Lower lobe of right lung (tissue), 2 donors: ENCODE measurements around the gene MYBPC2. TPM values are rescaled to one million over a fixed set of nuclear protein-coding genes. Genes with fewer than 3 reads are reported as not detected.

ENCODE experiments used
- ATAC-seq, 2 donors: fragments of 200-7000 bp; cut with Tn5 transposase; one replicate each; pipeline ENCODE4 v1.9.1; 2020 to 2022; ENCODE audit warnings: mild to moderate bottlenecking in 2 of 2, moderate library complexity in 2 of 2
- DNase-seq: peaks from one replicate; pipeline ENCODE4 v3.0.0-alpha.2; 2020
- H3K27ac ChIP-seq: fragments of 200-600 bp; one replicate; pipeline ENCODE4 v1.8.0; 2022
- H3K27me3 ChIP-seq: fragments of 200-600 bp; one replicate; pipeline ENCODE4 v1.8.0; 2022; ENCODE audit warnings: low read depth
- H3K36me3 ChIP-seq: fragments of 200-600 bp; one replicate; pipeline ENCODE4 v1.8.0; 2022; ENCODE audit warnings: mild to moderate bottlenecking
- H3K4me1 ChIP-seq: fragments of 200-600 bp; one replicate; pipeline ENCODE4 v1.8.0; 2022
- H3K4me3 ChIP-seq: fragments of 200-600 bp; one replicate; pipeline ENCODE4 v1.8.0; 2022; ENCODE audit warnings: mild to moderate bottlenecking
- H3K9me3 ChIP-seq: fragments of 200-600 bp; one replicate; pipeline ENCODE4 v1.8.0; 2022
- CTCF ChIP-seq: fragments of 200-600 bp; IDR thresholded peaks from one replicate; pipeline ENCODE4 v1.8.0; 2022; ENCODE audit warnings: antibody characterized with exemption, mild to moderate bottlenecking
- intact Hi-C: fragments of 100-400 bp; cut with DNase I; formaldehyde crosslinking; loops from one replicate; pipeline ENCODE4 v1.11.0; 2022
- total RNA-seq: library from RNA; stranded (reverse); fragmentation: NEBNext Ultra II Directional; extraction: Animal tissue kit (Norgen Biotek cat#: 25700); gene quantifications from one replicate; pipeline ENCODE4 v1.2.1, GENCODE V29; 2021
- donor health status: DM: no; HTN: yes; CAD: no; lungs with severe emphysema.

The MYBPC2 gene
- total RNA-seq, 1 donor from 2014 or later, result not detected

- intact Hi-C loops, result no loop called here
- Histone ChIP-seq H3K4me3 (no peak overlapping the region), H3K36me3 (no peaks in the 10 kb centered on the region), H3K4me1 (no peaks in the 10 kb centered on the region), H3K9me3 (no peaks in the 10 kb centered on the region), H3K27ac (no peak overlapping the region), H3K27me3 (peaks cover 19% of the 10 kb centered on the region)
- ATAC-seq (no peak), DNase-seq (no peak)
- no peak for TF ChIP-seq CTCF
Observed at GRCh38 chr19:50462970-50463369, 30.3 kb downstream of the MYBPC2 start.

DNA sequence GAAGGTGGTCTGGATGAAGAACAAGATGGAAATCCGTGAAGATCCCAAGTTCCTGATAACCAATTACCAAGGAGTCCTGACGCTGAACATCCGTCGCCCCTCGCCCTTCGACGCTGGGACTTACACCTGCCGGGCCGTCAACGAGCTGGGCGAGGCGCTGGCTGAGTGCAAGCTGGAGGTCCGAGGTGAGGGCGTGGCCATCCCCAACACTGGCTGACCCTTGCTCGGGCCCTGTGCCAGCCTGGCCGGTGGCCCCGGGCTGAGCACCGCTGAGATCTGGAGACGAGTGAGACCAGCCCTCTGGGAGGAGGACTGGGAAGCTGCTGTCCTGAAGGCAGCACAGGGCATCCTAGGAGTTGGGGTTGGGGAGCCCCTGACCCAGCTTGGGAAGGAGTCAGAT, 31.7 kb downstream of the MYBPC2 start:
- TF ChIP-seq CTCF, result no peak
- H3K27me3 ChIP-seq, result peaks cover 9% of the 10 kb centered on the region
- intact Hi-C loops, result no loop called here
- no peaks in the 10 kb centered on the region for H3K36me3 ChIP-seq
- no peaks in the 10 kb centered on the region for H3K9me3 ChIP-seq
- H3K4me1 ChIP-seq, result no peaks in the 10 kb centered on the region
- no peak overlapping the region for H3K27ac ChIP-seq
- DNase-seq (no peak), ATAC-seq (no peak)
- no peak overlapping the region for H3K4me3 ChIP-seq

DNA sequence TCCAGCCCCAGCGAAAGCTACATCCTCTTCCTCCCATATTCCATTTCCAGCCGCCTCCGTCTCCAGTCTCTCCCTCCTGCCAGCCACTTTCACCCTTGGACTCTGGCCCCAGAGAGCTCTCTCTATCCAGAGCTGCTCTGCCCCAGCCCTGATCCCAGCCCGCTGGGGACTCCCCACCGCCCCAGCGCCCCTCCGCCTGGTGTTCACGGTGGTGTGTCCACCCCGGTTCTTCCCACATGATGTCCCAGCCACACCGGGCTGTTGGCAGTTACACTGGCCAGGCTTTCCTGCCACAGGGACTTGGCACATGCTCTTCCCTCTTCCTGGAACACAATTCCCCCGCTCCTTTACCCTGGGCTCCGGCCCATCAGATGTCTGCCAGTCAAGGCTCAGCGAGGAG, 32.3 kb downstream of the MYBPC2 start:
- H3K36me3 ChIP-seq, result no peaks in the 10 kb centered on the region
- H3K9me3 ChIP-seq, result no peaks in the 10 kb centered on the region
- H3K27me3 ChIP-seq, result peaks cover 8% of the 10 kb centered on the region
- no peak overlapping the region for H3K27ac ChIP-seq
- TF ChIP-seq CTCF, result no peak
- no peak overlapping the region for H3K4me3 ChIP-seq
- intact Hi-C loops, result no loop called here
- no peak for DNase-seq
- ATAC-seq, result no peak
- H3K4me1 ChIP-seq, result no peaks in the 10 kb centered on the region

DNA sequence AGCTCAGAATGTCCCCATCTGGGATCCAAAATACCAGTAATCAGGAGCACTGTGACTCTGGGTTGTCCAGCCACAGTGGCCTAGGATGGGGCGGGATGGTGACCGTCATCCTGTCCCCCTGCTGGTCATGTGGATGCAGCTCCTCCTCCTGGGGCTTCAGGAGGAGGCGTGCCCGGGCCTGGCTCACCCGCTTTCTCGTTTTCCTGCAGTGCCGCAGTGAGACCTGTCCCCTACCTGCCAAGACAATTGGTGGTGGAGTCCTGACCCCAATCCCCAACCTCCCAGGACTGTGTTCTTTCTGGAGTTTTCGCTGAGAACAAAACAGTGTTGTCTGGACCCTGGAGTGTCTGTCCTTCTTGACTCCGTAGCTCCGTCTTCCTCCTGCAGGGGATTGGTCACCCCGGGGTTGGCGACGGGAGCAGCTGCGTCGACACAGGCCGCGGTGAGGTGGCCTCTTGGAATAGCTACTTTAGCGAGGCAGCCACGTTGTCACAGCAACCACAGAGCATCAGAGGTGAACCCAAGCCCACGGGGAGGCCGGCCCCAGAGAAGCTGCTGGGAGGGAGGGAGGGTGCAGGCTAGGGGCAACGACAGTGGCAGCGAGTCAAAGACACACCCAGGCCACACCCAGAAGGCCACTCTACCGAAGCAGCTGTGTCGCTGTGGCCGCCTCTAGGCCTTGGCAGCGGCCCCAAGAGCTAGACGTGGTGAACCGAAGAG, 33.5 kb downstream of the MYBPC2 start:
- Histone ChIP-seq H3K27me3 (no peaks in the 10 kb centered on the region), H3K9me3 (no peaks in the 10 kb centered on the region), H3K4me1 (no peaks in the 10 kb centered on the region), H3K36me3 (no peaks in the 10 kb centered on the region), H3K27ac (no peak overlapping the region), H3K4me3 (no peak overlapping the region)
- intact Hi-C loops, result no loop called here
- peak; percentile 79 for DNase-seq
- TF ChIP-seq CTCF, result no peak
- ATAC-seq, result peak; percentile 83 to 89

- no peak for ATAC-seq
- intact Hi-C loops, result no loop called here
- no peaks in the 10 kb centered on the region for H3K36me3 ChIP-seq
- no peak for DNase-seq
- H3K9me3 ChIP-seq, result no peaks in the 10 kb centered on the region
- H3K4me1 ChIP-seq, result no peaks in the 10 kb centered on the region
- no peak for TF ChIP-seq CTCF
- H3K27ac ChIP-seq, result no peak overlapping the region
- no peak overlapping the region for H3K4me3 ChIP-seq
- no peaks in the 10 kb centered on the region for H3K27me3 ChIP-seq
Observed at GRCh38 chr19:50466706-50467039, 34.0 kb downstream of the MYBPC2 start.
